ENCODE data around the gene RAET1G. TPM values are rescaled to one million over a fixed set of nuclear protein-coding genes. Genes with fewer than 3 reads are reported as not detected.
"Not testable (repeated sequence)": the region's sequence is repeated elsewhere in the genome, so short reads cannot be mapped to it uniquely, and the experiment has no call there.

Gene RAET1G
- total RNA-seq, 1 experiment from 2014 or later = 1.2 TPM

DNA sequence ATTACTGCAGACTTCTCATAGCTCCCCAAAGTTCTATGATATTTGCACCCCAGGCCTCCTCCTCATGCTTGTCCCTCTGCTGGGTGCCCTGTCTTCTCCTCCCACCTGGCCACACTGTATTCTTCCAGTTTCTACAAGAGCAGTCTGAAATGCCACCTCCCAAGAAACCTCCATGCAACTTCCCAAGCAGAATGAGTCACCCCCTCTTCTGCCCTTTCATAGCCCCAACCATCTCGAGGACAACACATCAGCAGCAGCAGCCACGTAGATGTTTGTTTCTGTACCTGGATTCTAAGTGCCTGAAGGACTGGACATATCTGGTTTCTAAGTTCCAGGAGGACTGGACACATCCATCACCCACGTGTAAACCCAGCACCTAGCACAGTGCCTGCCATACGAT lies 12.3 kb upstream of the RAET1G start:
- no peak for DNase-seq (ENCODE audit: low read depth)

DNA sequence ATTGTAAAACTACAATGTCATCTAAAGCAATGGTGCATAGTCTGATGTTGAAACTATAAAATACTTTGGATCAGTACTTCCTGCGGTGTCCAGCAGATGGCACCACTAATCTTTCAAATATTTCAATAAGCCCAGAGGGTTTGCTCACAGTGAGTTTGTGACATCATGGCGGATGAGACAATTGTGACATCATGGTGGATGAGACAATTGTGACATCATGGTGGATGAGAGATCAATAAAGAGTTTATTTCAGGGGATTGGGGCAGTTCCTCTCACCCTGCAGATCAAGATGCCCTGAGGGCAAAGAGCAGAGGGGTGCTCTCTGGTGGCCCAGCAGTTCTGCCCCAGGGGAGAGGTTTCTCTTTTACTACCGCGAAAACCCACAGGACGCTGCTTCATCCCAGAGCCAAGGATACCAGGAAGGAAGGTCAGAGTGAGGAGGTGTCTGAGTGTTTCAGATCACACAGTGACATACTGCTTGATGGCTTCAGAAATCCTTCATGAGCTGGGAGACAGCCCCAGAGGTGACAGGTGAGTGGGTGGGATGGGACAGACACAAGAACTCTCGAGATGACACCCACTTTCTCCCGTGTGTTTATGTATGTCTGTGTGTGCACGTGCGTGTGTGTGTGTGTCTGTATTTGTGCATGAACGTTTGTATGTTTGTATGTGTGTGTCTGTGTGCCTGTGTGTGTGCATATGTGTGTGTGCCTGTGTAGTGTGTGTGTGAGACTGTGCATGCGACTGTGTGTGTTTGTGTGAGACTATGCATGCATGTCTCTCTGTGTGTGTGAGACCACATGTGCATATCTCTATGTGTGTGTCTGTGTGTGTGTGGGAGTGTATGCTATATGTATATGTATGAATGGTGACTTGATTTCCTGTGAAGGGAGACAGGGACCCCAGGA lies 11.6 kb upstream of the RAET1G start:
- DNase-seq (ENCODE audit: low read depth) = peak; percentile 75

DNA sequence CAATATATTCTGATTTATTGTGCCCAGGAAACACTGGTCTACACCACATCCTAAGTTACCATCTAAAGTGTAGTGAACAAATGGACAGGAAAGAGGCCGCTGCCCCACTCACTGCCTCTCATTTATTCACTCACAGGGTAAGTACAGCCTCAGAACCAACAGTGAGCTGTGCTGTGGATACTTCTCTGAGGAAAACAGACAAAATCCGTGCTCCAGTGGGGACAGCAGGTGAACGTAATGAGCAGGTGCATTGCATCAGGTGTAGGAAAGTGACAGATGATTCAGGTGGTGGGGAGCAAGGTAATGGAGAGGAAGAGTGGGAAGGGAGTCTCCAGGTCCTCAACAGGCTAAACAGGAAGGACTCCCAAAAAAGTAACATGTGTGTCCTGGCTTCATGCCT lies 10.5 kb upstream of the RAET1G start:
- no peak for DNase-seq (ENCODE audit: low read depth)

DNA sequence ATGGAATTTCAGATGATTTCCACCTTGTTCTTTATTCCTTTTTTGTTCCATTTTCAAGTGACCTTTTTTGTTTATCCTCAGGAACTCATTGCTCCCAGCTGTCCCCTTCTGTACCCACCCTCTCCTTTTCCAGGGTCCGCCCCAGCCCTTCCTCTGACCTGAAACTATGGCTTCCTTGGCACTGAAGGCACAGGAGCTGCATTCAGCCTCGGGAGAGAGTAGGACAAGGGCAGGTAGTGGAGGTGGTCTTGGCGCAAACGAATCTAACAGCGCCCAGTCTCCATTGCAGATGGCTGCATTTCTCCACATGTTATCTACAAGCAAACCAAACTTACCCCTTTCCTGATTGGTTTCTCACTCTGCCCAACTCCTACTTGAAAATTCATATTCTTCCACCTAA lies 10.1 kb upstream of the RAET1G start:
- no peak for DNase-seq (ENCODE audit: low read depth)

DNA sequence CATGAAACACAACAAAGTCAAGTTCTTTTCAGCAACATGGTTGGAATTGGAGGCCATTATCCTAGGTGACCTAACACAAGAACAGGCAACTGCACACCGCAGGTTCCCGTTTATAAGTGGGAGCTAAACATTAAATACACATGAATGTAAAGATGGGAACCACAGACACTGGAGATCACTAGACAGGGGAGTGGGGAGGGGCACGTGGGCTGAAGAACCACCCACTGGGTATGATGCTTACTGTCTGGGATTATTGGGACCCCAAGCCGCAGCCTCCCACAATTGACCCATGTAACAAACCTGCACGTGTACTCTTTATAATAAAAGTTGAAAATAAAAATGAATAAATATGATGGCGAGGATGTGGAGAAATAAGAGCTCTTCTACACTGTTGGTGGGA lies 8.6 kb upstream of the RAET1G start:
- DNase-seq (ENCODE audit: low read depth) = no peak

DNA sequence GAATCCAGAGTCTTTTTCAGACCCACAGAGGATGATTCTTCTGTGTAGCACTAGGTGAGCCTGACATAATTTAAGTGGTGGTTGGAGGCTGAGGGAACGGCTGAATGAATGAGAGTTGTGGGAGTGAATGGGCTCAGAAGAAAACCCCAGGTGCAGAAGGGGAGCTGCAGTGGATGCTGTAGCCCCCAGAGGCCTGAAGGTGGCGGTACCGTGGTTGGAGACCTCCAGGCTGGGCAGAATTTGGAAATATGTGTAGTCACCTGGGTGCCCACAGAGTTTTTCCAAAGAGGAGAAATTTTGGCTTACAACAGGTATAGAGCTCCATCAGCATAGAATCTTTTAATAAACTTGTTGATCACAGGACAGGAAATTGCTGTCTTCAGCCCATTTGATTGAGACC lies 6.5 kb upstream of the RAET1G start:
- DNase-seq (ENCODE audit: low read depth) = no peak

DNA sequence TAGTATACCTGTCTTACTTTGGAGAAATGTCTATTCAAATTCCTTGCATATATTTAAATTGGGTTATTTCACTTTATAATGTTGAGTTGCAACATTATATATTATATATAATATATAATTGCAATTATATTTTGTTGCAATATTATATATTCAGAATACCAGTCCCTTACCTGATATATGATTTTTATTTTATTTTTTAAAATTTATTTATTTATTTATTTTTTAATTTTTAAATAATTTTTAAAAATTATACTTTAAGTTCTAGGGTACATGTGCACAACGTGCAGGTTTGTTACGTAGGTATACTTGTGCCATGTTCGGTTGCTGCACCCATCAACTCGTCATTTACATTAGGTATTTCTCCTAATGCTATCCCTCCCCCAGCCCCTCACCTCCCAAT lies 4.1 kb upstream of the RAET1G start:
- not testable (repeated sequence) for DNase-seq (ENCODE audit: low read depth)

DNA sequence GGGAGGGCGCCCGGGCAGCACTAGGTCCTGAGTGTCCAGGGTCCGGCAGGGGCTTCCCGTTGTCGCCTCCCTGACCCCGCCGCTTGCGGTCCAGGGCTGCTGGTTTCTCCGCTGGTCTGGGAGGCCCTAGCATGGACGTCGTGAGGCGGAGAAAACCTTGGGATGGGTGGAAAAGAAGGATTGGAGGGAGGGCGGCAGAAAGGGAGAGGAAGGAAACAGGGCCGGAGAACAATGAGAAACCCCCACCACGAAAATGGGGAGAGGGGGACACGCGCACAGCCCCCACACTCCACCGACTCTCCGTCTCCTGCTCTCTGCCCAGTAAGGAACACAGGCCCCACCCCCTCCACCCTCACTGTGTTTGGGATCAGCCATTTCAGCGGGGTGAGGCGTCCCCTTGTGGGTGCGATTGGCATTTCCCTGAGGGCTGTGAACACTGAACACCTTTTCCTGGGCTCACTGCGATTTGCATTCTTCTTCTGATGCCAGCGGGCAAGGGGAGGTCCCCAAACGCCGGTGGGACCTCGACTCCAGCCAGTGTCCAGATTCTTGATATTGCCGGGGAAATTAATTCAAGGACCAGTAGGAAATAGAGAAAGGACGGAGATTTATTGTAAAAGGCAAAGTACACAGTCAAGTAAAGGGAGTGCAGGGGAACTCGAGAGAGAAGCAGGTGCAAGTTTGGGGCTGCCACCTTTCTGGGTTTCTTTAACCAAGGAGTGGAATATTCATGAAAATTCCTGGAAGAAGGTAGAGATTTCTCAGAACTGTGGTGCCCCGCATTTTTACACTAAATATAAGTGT lies 3.3 kb upstream of the RAET1G start:
- peak; percentile 69 for DNase-seq (ENCODE audit: low read depth)

DNA sequence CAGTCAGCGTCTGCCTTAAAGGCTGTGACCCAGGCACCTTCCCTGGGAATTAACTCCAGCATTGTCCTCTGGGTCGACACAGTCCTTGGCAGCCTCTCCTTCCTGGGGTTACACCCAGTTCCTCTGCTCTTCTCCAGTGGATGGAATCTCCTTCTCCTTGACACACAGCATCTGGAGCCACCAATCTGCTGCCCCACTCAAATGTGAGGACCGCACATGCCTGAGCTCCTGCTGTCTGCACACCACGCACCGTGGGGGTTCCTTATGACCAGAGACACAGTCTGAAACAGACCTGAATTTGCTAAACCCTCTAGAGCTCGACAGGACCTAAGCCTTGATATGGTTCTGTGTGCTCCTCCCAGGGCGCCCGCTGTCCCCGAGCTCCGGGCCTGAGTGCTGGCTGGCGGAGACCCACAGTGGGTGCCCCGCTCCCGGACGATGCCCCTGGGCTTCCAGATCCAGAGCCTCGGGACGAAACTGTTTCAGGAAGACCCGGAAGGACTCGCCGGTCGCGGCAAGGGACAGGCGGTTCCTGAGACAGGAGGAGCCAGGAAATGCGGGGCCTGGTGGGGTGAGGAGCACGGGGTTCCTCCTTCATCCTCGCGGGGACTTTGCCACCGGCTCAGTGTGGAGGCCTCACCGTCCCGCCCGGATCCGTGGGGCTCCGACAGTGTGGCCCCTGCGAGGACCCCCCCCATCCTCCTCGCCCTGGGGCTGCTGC lies 2.5 kb upstream of the RAET1G start:
- DNase-seq (ENCODE audit: low read depth) = no peak

DNA sequence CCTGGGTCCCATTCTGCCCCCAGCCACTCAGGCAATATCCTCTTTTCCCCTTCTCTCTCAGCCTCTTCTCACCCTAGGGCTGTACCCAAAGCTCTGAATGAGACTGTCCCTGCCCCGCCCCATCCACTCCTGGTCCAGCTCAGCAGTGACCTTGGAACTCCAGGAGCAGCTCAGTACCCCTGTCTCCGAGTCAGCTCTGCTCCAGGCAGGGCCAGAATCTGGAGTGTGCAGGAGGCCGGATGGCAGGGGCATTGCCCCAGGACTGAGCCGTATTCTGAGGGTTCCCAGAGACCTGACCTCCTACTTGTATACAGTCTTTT lies 2.0 kb upstream of the RAET1G start:
- no peak for DNase-seq (ENCODE audit: low read depth)

DNA sequence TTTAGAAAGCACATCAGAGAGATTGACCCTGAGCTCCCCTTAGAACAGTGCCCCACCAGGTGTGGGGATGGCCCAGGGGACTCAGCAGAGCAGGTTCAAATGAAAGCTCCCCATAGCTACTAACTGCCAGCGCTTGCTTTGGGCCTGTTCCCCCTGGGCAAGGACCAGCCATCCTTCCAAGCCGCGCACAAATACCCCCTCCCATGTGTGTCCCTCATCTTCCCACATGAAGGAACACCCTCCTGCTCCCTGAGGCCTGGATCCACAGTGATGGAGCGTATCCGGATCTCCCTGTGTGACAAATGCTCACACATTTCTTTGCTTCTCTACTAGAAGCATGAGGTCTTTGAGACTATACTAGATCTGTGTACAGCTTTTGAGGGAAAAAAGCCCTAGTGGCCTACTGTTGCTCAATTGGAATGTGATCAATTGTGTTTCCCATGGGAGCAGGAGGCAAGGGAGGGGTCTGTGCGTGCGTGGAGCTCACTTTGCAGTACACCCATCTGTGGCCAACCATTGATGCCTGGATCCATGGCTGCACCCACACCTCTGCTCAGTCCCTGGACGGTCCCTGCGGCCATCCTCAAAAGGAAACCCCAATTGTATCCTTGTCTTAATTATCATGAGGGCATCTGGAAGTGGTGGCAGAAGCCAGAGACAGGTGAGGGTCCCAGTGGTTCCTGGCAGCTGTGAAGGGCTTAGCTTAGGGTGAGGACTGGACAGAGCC lies 1.4 kb upstream of the RAET1G start:
- DNase-seq (ENCODE audit: low read depth) = no peak

DNA sequence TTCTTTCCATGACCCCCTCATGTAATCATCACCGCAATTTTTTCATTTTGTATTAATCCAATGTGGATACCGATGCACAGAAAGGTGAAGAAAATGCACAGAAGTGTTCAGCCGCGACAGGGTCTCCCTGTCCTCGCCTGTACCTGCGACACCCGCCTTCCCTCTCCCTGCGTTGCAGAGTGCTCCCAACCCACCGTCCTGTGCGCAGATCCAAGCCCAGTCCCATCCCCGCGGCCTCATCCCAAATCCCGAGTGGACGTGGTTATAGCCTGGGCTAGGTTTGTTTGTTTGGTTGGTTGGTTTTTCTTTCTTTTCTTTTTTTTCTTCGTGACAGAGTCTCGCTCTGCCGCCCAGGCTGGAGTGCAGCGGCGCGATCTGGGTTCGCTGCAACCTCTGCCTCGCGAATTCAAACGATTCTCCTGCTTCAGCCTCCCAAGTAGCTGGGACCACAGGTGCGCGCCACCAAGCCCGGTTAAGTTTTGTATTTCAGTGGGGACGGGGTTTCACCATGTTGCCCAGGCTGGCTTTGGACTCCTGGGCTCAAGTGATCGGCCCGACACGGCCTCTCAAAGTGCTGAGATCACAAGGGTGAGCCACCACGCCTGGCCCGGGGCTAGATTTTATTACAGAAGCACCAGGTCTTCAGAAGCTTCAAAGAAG lies 536 bp upstream of the RAET1G start:
- no peak for DNase-seq (ENCODE audit: low read depth)

DNA sequence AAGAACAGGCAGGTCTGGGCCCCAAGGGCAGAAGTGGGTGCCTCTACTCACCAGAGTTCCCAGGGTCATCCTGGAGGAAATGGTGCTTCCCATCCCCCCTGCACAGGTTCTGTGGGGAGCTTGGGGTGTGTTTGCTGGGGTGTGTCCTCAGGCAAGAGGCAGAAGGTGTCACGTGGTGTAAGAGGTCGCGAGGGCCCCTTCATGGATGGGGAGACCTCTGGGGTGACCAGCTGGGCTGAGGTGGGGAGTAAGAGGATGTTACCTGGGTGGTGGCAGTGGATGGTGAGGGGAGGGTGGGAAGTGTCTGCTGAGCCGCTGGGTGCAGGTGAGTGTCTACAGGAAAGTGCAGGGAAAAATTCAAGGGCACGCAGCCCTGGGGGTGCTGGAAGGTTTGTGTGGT lies 830 bp downstream of the RAET1G start:
- not testable (repeated sequence) for DNase-seq (ENCODE audit: low read depth)

DNA sequence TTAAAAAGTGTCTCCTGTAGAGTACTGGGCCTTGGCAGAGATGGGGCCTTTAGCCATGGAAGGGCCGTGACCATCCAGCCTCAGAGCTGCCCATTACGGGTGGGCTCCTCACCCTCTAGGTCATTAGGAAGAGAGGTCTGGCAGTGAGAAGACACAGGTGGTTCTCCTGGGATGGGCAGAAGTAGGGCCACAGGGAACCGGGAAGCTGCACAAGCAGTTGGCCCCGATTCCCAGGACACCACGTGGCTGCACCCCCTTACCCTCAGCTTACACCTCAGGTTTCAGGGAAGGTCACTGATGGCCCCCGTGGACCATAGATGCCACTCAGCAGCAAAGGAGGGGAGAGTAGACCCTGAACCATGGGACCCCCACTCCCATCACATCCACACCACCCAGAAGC lies 1.6 kb downstream of the RAET1G start:
- DNase-seq (ENCODE audit: low read depth) = no peak

DNA sequence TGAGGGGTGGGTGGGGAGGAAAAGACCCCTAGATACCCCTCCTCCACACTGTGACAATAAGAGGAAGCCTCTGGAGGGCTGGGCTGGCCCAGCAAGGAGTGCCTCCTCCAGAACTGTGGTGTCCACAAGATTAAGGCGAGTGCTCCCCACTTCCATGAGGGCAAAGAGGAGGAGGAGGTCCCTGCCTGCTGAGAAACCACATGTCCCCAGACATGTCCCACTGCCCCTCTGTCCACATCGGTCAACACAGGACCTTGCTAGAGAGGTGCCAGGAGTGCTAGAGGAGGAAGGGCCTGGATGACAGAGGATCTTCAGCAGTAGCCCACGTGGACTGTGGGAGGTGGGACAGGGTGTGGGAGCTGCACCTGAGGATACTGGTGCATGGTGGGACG lies 3.1 kb downstream of the RAET1G start:
- no peak for DNase-seq (ENCODE audit: low read depth)

DNA sequence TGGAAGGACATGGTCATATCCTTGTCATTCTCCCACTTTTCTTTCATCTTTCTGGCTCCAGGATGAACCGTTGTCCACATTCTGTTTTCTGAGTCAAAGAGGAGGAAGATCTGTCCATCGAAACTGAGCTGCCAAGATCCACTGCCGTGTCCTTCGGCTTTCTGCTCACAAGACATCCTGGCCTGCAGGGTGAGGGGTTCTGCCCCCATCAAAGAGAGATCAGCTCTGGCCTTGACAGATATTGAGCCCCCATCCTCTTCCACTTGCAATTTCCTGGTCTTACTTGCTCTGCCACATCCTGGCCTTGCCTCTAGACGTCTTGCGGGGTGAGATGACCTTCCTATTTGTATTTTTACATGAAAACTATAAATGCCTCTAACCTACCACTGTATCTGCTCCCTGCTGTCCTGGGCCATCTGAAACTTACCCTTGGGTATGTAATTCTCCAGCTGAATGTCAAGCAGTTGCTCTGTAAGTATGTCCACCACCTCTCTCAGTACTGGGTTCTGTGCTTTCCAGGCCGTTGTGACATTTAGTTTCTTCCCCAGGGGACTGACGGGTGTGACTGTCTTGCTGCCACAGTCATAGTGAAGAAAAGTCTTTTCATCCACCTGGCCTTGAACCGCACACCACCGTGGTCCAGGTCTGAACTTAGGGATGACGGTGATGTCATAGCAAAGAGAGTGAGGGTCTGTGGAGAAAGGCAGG lies 3.6 kb downstream of the RAET1G start:
- not testable (repeated sequence) for DNase-seq (ENCODE audit: low read depth)

DNA sequence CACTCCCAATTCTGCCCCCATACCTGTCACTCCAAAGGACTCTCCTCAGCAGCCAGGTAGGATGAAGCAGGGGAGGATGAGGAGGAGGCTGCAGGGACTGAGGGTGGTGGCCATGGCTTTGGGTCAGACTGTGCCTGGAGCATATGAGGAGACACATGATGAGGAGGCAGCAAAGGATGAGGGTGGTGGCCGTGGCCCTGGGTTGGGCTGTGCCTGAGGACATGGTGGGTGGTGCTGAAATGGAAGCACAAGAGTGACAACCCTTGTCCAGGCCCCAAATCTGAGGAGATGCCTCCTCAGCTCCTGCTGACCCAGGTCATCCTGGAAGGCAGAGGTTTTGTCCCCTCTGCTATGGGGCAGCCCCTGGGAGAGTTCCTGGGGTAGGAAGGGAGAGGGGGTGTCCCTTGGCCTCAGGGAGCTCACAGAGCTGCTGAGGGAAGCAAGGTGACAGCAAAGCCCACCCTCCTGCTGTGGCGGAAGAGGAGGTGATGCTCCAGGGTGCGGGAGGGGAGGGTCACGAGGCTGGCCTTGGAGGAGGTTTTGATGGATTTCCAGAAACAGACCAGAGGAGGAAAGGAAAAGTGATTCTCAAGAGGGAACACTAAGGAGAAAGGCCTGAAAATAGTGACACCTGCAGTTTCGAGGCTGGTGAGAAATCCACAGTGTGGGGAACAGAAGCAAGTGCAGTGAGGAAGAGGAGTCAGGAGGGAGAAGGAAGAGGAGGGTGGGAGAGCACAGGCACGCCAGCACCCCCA lies 4.6 kb downstream of the RAET1G start:
- DNase-seq (ENCODE audit: low read depth) = no peak

DNA sequence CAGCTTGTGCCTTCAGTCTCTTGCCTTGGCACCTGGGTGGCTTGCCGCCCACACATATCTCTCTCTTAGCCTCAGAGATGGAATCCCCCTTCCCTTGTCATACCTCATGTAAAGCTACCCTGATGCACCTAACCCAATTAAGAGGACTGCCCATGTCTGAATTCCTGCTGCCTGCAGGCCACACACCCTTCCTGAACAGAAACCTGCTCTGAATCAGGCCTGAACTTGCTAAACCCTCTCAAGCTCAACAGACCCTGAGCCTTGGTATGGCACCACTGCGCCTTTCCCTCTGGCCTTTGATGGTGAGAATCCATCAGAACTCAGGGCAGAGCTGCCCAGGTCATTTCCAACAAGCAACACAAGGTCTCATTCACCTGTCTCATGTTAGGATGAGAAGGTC lies 5.2 kb downstream of the RAET1G start:
- DNase-seq (ENCODE audit: low read depth) = no peak

DNA sequence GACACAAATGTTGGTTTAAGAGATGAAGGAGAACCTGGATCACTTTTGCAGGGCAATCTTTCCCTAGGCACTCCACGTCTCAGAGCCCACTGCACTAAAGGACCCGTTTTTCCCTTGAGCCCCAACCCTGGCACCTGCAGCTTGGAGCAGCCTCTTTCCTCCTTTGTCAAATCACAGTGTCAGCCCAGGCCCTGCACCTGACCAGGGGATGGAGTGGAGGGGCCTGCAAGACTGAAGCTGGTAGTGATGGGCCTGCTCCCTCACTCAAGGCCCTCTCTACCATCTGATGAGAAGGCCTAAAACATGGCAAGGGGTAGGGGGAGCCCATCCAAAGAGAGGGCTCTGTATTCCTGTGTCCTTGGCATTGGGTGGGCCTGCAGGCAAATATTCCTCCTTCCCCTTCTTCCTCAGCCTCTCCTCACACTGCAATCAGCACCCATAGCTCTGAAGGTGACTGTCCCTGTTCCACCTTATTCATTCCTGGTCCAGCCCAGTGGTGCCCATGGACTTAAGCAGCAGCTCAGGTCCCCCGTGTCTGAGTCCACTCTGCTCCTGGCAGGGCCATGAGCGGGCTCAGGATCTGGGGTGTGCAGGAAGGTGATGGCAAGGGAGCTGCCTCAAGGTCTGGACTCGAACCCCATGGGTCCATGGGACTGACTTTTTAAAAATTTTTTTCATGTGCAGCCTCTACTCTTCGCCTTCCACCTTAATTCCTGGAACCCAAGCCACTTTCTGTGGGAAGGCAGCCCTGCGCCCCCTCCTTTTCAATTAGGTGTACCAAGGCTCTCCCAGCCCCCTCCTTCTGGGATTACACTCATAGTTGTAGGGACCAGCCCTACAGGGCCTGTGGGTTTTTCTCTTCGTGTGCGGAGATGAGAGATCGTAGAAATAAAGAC lies 6.7 kb downstream of the RAET1G start:
- DNase-seq (ENCODE audit: low read depth) = no peak

Data from LHCN-M2 (cell line).